Endothelial cell of umbilical vein (primary cell): ENCODE measurements around the gene TMIE. TPM values are rescaled to one million over a fixed set of nuclear protein-coding genes. Genes with fewer than 3 reads are reported as not detected.

Experiments
- BruUV-seq: library from RNA; stranded (reverse); fragments of 400-500 nt; replicated peaks from 2 replicates; lab custom pipeline; 2021; lab: Mats Ljungman, UMichigan
- CTCF ChIA-PET: fragments of 300-600, 350-600 bp; sonication (Branson Sonifier 250); formaldehyde crosslinking; loops from one replicate; lab custom pipeline; 2021; ENCODE audit warnings: antibody characterized with exemption, inconsistent platforms; lab: Charles Lee
- POLR2A ChIA-PET: fragments of 300-600, 350-600 bp; sonication (Branson Sonifier 250); formaldehyde crosslinking; loops from one replicate; lab custom pipeline; 2021; ENCODE audit warnings: antibody characterized with exemption, inconsistent platforms; lab: Charles Lee
- DNase-seq: peaks from one replicate; pipeline ENCODE4 v3.0.0-alpha.2; 2011; ENCODE audit warnings: low read depth, low spot score
- FAIRE-seq: peaks from 2 replicates; lab custom pipeline; 2011; peaks lifted over from hg19 to GRCh38; lab: Jason Lieb, UNC
- H2AFZ ChIP-seq: 2 replicates; pipeline ENCODE4 v1.6.0; 2012; ENCODE audit warnings: low read depth, low read length, control low read depth, inconsistent platforms
- H3K27ac ChIP-seq: 2 replicates; pipeline ENCODE4 v1.5.1; 2011; ENCODE audit warnings: low read depth, mild to moderate bottlenecking, control low read depth, low read length, moderate library complexity; ENCODE audit not compliant: insufficient read depth
- H3K27me3 ChIP-seq, 2 experiments: 2 replicates each; pipeline versions ENCODE4 v1.6.0 to v1.6.1; 2011; ENCODE audit warnings: low read length in 2 of 2, mixed read lengths in 1 of 2; ENCODE audit not compliant: control insufficient read depth in 2 of 2, insufficient read depth in 2 of 2
- H3K36me3 ChIP-seq, 2 experiments: 2 replicates in 1 of 2; 3 replicates in 1 of 2; pipeline ENCODE4 v1.5.1; 2011; ENCODE audit warnings: low read length in 2 of 2, mild to moderate bottlenecking in 1 of 2, moderate library complexity in 1 of 2; ENCODE audit not compliant: control insufficient read depth in 2 of 2, insufficient read depth in 2 of 2; ENCODE audit errors: extremely low read depth in 1 of 2
- H3K4me1 ChIP-seq: 3 replicates; pipeline ENCODE4 v1.5.1; 2011; ENCODE audit warnings: mild to moderate bottlenecking, low read length; ENCODE audit not compliant: control insufficient read depth, insufficient read depth; ENCODE audit errors: extremely low read depth
- H3K4me2 ChIP-seq: 2 replicates; pipeline ENCODE4 v1.6.1; 2011; ENCODE audit warnings: low read length, control low read depth, mixed read lengths; ENCODE audit not compliant: insufficient read depth
- H3K4me3 ChIP-seq, 3 experiments: fragments of 200-600 bp in 1 of 3; sonication (generic), shearing (Covaris generic) in 1 of 3; replicated peaks in 1 of 3; 2 replicates each; pipeline ENCODE4 v1.5.1; 2011 to 2016; ENCODE audit warnings: control low read depth in 3 of 3, low read length in 3 of 3, mild to moderate bottlenecking in 2 of 3, inconsistent platforms in 1 of 3, low read depth in 1 of 3, moderate library complexity in 1 of 3; ENCODE audit not compliant: insufficient read depth in 1 of 3
- H3K79me2 ChIP-seq: 2 replicates; pipeline ENCODE4 v1.6.0; 2012; ENCODE audit warnings: low read length, inconsistent platforms; ENCODE audit not compliant: control insufficient read depth, insufficient read depth
- H3K9ac ChIP-seq: replicated peaks from 2 replicates; pipeline ENCODE3; 2011; ENCODE audit warnings: low read length, control low read depth; ENCODE audit not compliant: insufficient read depth; ENCODE audit errors: extremely low read depth
- H3K9me1 ChIP-seq: replicated peaks from 3 replicates; pipeline ENCODE4 v1.6.0; 2011; ENCODE audit warnings: mild to moderate bottlenecking, low read length; ENCODE audit not compliant: control insufficient read depth, insufficient read depth; ENCODE audit errors: extremely low read depth
- H3K9me3 ChIP-seq: replicated peaks from 2 replicates; pipeline ENCODE4 v1.5.1; 2012; ENCODE audit warnings: low read length, inconsistent platforms; ENCODE audit not compliant: control insufficient read depth, insufficient read depth
- H4K20me1 ChIP-seq: replicated peaks from 2 replicates; pipeline ENCODE3; 2011; ENCODE audit warnings: mild to moderate bottlenecking, low read length; ENCODE audit not compliant: control insufficient read depth, insufficient read depth; ENCODE audit errors: extremely low read depth
- EZH2 ChIP-seq: IDR thresholded peaks from 2 replicates; pipeline ENCODE4 v1.6.1; 2012; ENCODE audit warnings: borderline replicate concordance, low read depth, mild to moderate bottlenecking, moderate library complexity, low read length, inconsistent platforms; ENCODE audit not compliant: severe bottlenecking
- FOS ChIP-seq: IDR thresholded peaks from 2 replicates; pipeline ENCODE4 v1.6.1; 2011; ENCODE audit warnings: mild to moderate bottlenecking, low read length, moderate library complexity, borderline replicate concordance; ENCODE audit not compliant: insufficient read depth
- GATA2 ChIP-seq: IDR thresholded peaks from 2 replicates; pipeline ENCODE4 v1.7.0; 2011; ENCODE audit warnings: low read depth, mild to moderate bottlenecking, moderate library complexity, mixed read lengths, low read length; ENCODE audit not compliant: insufficient read length, insufficient read depth
- JUN ChIP-seq: IDR thresholded peaks from 2 replicates; pipeline ENCODE4 v1.6.1; 2011; ENCODE audit warnings: borderline replicate concordance, low read depth; ENCODE audit not compliant: insufficient read length, insufficient read depth
- MYC ChIP-seq: IDR thresholded peaks from one replicate; pipeline ENCODE4 v1.6.1; 2011; ENCODE audit warnings: mild to moderate bottlenecking, low read depth, low read length
- POLR2A ChIP-seq: IDR thresholded peaks from 2 replicates; pipeline ENCODE4 v1.6.1; 2012; ENCODE audit warnings: low read depth, mild to moderate bottlenecking, control low read depth, low read length
- POLR2AphosphoS5 ChIP-seq: IDR thresholded peaks from 2 replicates; pipeline ENCODE4 v1.6.1; 2012; ENCODE audit warnings: low read depth, mild to moderate bottlenecking, control low read depth, low read length, moderate library complexity; ENCODE audit not compliant: insufficient read depth
- dilution Hi-C: fragments of 300-500 bp; cut with MboI; formaldehyde crosslinking; loops from one replicate; pipeline ENCODE4 v1.15.0; 2019; ENCODE audit warnings: low sequenced_read_pairs; ENCODE audit not compliant: extremely low pct_ligation_motif_present
- intact Hi-C: fragments of 100-400 bp; cut with micrococcal nuclease; formaldehyde crosslinking; loops from one replicate; pipeline ENCODE4 v1.10.0; 2022
- polyA plus RNA-seq, 4 experiments: library from polyadenylated mRNA; depleted of rRNA in 3 of 4; stranded (reverse) in 3 of 4; unstranded in 1 of 4; fragments of >200 nt; gene quantifications; 2 replicates each; pipeline versions ENCODE4 v1.2.1 to v1.2.3, GENCODE V29; 2011 to 2012; ENCODE audit warnings: missing spikeins in 1 of 4
- total RNA-seq: library from RNA; stranded (reverse); gene quantifications from 2 replicates; pipeline ENCODE4 v1.2.3, GENCODE V29; 2021
- TF ChIP-seq, protein P1 (sequence below): IDR thresholded peaks from 2 replicates; pipeline ENCODE4 v1.6.1; 2011; ENCODE audit not compliant: insufficient read depth, insufficient read length
- TF ChIP-seq, protein P2 (sequence below), 2 donors: IDR thresholded peaks; 1 replicate in 1 of 2; 2 replicates in 1 of 2; pipeline ENCODE4 v1.5.1; 2011; ENCODE audit warnings: low read length in 2 of 2, mild to moderate bottlenecking in 2 of 2, moderate library complexity in 2 of 2, control low read depth in 1 of 2, inconsistent platforms in 1 of 2, low read depth in 1 of 2; ENCODE audit not compliant: insufficient read depth in 1 of 2; ENCODE audit errors: extremely low read depth in 1 of 2

Gene TMIE
- total and polyA plus RNA-seq, 2 donors (not counting 3 experiments of a cell fraction or from before 2014, with no cell fraction given) = 0.15 to 0.27 TPM

DNA sequence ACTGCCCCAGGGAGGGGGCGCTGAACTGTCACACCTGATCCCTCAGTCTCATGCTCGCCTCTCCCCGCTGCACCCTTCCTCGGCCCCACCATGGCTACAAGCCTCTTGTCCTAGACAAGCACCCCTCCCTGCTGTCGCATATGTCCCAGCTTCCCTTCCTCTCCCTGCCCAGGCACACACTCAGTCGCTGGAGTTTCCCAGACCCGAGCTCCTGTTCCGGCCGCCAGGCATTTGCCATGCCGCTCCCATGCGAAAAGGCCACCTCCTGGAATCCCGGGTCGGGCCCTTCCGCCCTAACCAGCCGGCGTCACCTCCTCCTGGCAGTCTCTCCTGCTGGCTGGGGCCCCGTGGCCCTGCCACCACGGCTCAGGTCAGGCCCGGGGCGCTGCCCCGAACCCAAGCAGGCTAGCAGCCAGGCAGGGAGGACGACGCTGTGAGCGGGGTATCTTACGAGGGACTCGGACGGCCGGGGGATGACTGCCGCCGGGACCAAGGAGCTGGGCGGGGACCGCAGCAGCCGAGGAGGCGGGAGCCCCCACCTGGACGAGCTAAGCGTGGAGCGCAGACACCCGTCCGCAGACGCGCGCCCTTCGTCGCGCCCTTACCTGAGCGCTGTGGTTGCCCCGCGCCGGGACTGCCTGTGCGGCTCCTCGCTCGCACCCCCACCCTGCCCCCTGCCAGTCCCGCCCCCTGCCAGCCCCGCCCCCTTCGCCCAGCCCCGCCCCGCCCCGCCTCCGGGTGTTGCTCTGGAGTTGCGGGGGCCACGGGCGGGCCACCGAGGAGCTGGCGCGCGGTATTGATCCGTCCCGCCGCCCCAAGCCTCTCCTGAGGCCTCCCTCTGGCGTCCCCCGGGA is 7.9 kb upstream of the TMIE start, which contains the start of gene ALS2CL:
Gene ALS2CL (minus strand): TSS at position 642 of the 854 bp plus-strand sequence. CDS start 4,239 bp downstream, outside the sequence.
- H3K9me3 ChIP-seq = no peaks in the 10 kb centered on the region
- H3K4me3 ChIP-seq = peak within 1 kb of the TSS; percentile 43 to 48 (median 46)
- no peaks in the 10 kb centered on the region for H3K27me3 ChIP-seq
- H2AFZ ChIP-seq = peak within 1 kb of the TSS; percentile 95
- FAIRE-seq (peak; percentile 12), DNase-seq (peak; percentile 51)
- peaks cover 22% of the 10 kb centered on the region for H3K4me1 ChIP-seq
- H3K79me2 ChIP-seq = no peaks in the 10 kb centered on the region
- no peaks in the 10 kb centered on the region for H4K20me1 ChIP-seq
- peak within 1 kb of the TSS; percentile 28 for H3K9ac ChIP-seq
- peak within 1 kb of the TSS; percentile 84 for H3K4me2 ChIP-seq
- TF ChIP-seq EZH2 (peak; percentile 35), GATA2 (no peak)
- TF ChIP-seq, protein P1, sequence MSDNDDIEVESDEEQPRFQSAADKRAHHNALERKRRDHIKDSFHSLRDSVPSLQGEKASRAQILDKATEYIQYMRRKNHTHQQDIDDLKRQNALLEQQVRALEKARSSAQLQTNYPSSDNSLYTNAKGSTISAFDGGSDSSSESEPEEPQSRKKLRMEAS = no peak
- dilution Hi-C loops = no loop called here
- intact Hi-C loops = no loop called here
- H3K9me1 ChIP-seq = no peaks in the 10 kb centered on the region
- ChIA-PET CTCF (interaction anchor here (1.3 to 2.0 kb wide), 4 partner anchors 14 to 216 kb away, joined by 4 to 22 read pairs (median 8); no protein-coding TSS in a partner anchor), POLR2A (no interaction called here)
- peak within 1 kb of the TSS; percentile 49 for H3K27ac ChIP-seq
- H3K36me3 ChIP-seq = no peaks in the 10 kb centered on the region
- no TSS peak for BruUV-seq

GRCh38 chr3:46693892-46694226 is 7.3 kb upstream of the TMIE start:
- Histone ChIP-seq H3K27me3 (no peaks in the 10 kb centered on the region), H4K20me1 (no peaks in the 10 kb centered on the region), H3K79me2 (no peaks in the 10 kb centered on the region), H3K9me1 (no peaks in the 10 kb centered on the region), H2AFZ (peak overlapping the region; percentile 78), H3K9me3 (no peaks in the 10 kb centered on the region), H3K4me1 (peaks cover 22% of the 10 kb centered on the region), H3K4me3 (peak overlapping the region in 1 of 3 experiments; percentile 48), H3K9ac (peak overlapping the region; percentile 28), H3K27ac (peak overlapping the region; percentile 10), H3K4me2 (peak overlapping the region; percentile 37), H3K36me3 (no peaks in the 10 kb centered on the region)
- FAIRE-seq (no peak), DNase-seq (peak; percentile 16)
- dilution Hi-C loops (no loop called here), intact Hi-C loops (loop anchor here (2.0 kb wide), 1 partner anchor 63 kb away; no protein-coding TSS in a partner anchor)
- BruUV-seq = no TSS peak
- CTCF ChIA-PET = interaction anchor here (1.3 to 2.0 kb wide), 4 partner anchors 14 to 216 kb away, joined by 4 to 22 read pairs (median 8); no protein-coding TSS in a partner anchor
- TF ChIP-seq GATA2 = no peak
- no peak for TF ChIP-seq POLR2AphosphoS5
- no peak for TF ChIP-seq MYC
- TF ChIP-seq EZH2 = no peak
- TF ChIP-seq, protein P1 = no peak
- no peak for TF ChIP-seq POLR2A
- no peak for TF ChIP-seq JUN
- TF ChIP-seq, protein P2, sequence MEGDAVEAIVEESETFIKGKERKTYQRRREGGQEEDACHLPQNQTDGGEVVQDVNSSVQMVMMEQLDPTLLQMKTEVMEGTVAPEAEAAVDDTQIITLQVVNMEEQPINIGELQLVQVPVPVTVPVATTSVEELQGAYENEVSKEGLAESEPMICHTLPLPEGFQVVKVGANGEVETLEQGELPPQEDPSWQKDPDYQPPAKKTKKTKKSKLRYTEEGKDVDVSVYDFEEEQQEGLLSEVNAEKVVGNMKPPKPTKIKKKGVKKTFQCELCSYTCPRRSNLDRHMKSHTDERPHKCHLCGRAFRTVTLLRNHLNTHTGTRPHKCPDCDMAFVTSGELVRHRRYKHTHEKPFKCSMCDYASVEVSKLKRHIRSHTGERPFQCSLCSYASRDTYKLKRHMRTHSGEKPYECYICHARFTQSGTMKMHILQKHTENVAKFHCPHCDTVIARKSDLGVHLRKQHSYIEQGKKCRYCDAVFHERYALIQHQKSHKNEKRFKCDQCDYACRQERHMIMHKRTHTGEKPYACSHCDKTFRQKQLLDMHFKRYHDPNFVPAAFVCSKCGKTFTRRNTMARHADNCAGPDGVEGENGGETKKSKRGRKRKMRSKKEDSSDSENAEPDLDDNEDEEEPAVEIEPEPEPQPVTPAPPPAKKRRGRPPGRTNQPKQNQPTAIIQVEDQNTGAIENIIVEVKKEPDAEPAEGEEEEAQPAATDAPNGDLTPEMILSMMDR (IDR thresholded peaks at IDR 0.05; ENCODE audit: extremely low read depth in 1 of 2, insufficient read depth in 1 of 2, low read depth in 1 of 2, low read length in 2 of 2) = no peak
- TF ChIP-seq FOS = no peak
- POLR2A ChIA-PET = no interaction called here
